H9 (cell line): Measurements from ENCODE around the gene NBEA. TPM values are rescaled to one million over a fixed set of nuclear protein-coding genes. Genes with fewer than 3 reads are reported as not detected.

ENCODE experiments used
- DNase-seq: peaks from one replicate; pipeline ENCODE4 v3.0.0-alpha.2; 2017
- H2AFZ ChIP-seq: one replicate; pipeline ENCODE4 v1.6.1; 2013; ENCODE audit warnings: mild to moderate bottlenecking, low read length, control low read depth, moderate library complexity
- H2AK5ac ChIP-seq: 2 replicates; pipeline ENCODE4 v1.6.1; 2013; ENCODE audit warnings: low read length, control low read depth, mixed read lengths; ENCODE audit not compliant: insufficient read length
- H2BK120ac ChIP-seq: one replicate; pipeline ENCODE4 v1.6.1; 2013; ENCODE audit warnings: low read depth, mild to moderate bottlenecking, low read length, control low read depth, inconsistent platforms; ENCODE audit not compliant: poor library complexity, severe bottlenecking
- H2BK12ac ChIP-seq: 2 replicates; pipeline ENCODE4 v1.6.1; 2013; ENCODE audit warnings: low read length, control low read depth, mixed read lengths, low read depth; ENCODE audit not compliant: insufficient read length
- H2BK15ac ChIP-seq: 2 replicates; pipeline ENCODE4 v1.6.1; 2013; ENCODE audit warnings: low read depth, low read length, control low read depth
- H2BK20ac ChIP-seq: one replicate; pipeline ENCODE4 v1.6.1; 2013; ENCODE audit warnings: low read depth, mild to moderate bottlenecking, low read length, control low read depth, inconsistent platforms; ENCODE audit not compliant: poor library complexity, severe bottlenecking
- H2BK5ac ChIP-seq: 2 replicates; pipeline ENCODE4 v1.6.1; 2013; ENCODE audit warnings: low read length, control low read depth, mixed read lengths; ENCODE audit not compliant: insufficient read length
- H3K14ac ChIP-seq: 2 replicates; pipeline ENCODE4 v1.6.1; 2013; ENCODE audit warnings: low read length, control low read depth; ENCODE audit not compliant: insufficient read depth
- H3K18ac ChIP-seq: 2 replicates; pipeline ENCODE4 v1.6.1; 2013; ENCODE audit warnings: low read depth, mild to moderate bottlenecking, mixed read lengths, low read length, control low read depth; ENCODE audit not compliant: insufficient read length
- H3K23ac ChIP-seq: 2 replicates; pipeline ENCODE4 v1.6.1; 2013; ENCODE audit warnings: low read length, control low read depth, mixed read lengths, low read depth; ENCODE audit not compliant: insufficient read length
- H3K23me2 ChIP-seq: 2 replicates; pipeline ENCODE4 v1.6.1; 2013; ENCODE audit warnings: low read depth, mild to moderate bottlenecking, mixed read lengths, low read length, control low read depth; ENCODE audit not compliant: insufficient read length, poor library complexity, severe bottlenecking
- H3K27ac ChIP-seq: 2 replicates; pipeline ENCODE4 v1.5.1; 2013; ENCODE audit warnings: low read length, control low read depth, mixed read lengths, low read depth; ENCODE audit not compliant: insufficient read length
- H3K27me3 ChIP-seq: 2 replicates; pipeline ENCODE4 v1.6.1; 2013; ENCODE audit warnings: low read length, control low read depth, inconsistent platforms; ENCODE audit not compliant: insufficient read depth
- H3K4ac ChIP-seq: 2 replicates; pipeline ENCODE4 v1.6.1; 2013; ENCODE audit warnings: low read depth, mild to moderate bottlenecking, control low read depth, inconsistent platforms, low read length, moderate library complexity
- H3K4me1 ChIP-seq: 2 replicates; pipeline ENCODE4 v1.6.1; 2013; ENCODE audit warnings: low read length, control low read depth, inconsistent platforms; ENCODE audit not compliant: insufficient read depth
- H3K4me2 ChIP-seq: 2 replicates; pipeline ENCODE4 v1.6.1; 2013; ENCODE audit warnings: low read length, control low read depth, mixed read lengths; ENCODE audit not compliant: insufficient read length, insufficient read depth
- H3K56ac ChIP-seq: 2 replicates; pipeline ENCODE4 v1.6.1; 2013; ENCODE audit warnings: low read depth, mild to moderate bottlenecking, mixed read lengths, low read length, control low read depth; ENCODE audit not compliant: insufficient read length
- H3K79me1 ChIP-seq: 2 replicates; pipeline ENCODE4 v1.6.1; 2013; ENCODE audit warnings: low read depth, mild to moderate bottlenecking, moderate library complexity, low read length, control low read depth, inconsistent platforms; ENCODE audit not compliant: insufficient read depth, poor library complexity, severe bottlenecking
- H3K79me2 ChIP-seq: 2 replicates; pipeline ENCODE4 v1.6.1; 2013; ENCODE audit warnings: low read length, control low read depth, inconsistent platforms; ENCODE audit not compliant: insufficient read depth
- H3K9ac ChIP-seq: 2 replicates; pipeline ENCODE4 v1.6.1; 2013; ENCODE audit warnings: low read length, control low read depth, mixed read lengths; ENCODE audit not compliant: insufficient read length; ENCODE audit errors: extremely low read depth
- H3K9me3 ChIP-seq: one replicate; pipeline ENCODE4 v1.6.1; 2013; ENCODE audit warnings: low read depth, low read length, inconsistent platforms; ENCODE audit not compliant: control insufficient read depth
- H3T11ph ChIP-seq: one replicate; pipeline ENCODE4 v1.6.1; 2013; ENCODE audit warnings: mild to moderate bottlenecking, low read length, control low read depth, inconsistent platforms
- H4K20me1 ChIP-seq: one replicate; pipeline ENCODE4 v1.6.1; 2013; ENCODE audit not compliant: control insufficient read depth, insufficient read length, insufficient read depth
- H4K5ac ChIP-seq: 2 replicates; pipeline ENCODE4 v1.6.1; 2013; ENCODE audit warnings: low read depth, mild to moderate bottlenecking, mixed read lengths, low read length, control low read depth; ENCODE audit not compliant: insufficient read length
- H4K8ac ChIP-seq: replicated peaks from 2 replicates; pipeline ENCODE4 v1.6.1; 2013; ENCODE audit warnings: low read length, control low read depth, mixed read lengths, low read depth; ENCODE audit not compliant: insufficient read length
- H4K91ac ChIP-seq: 2 replicates; pipeline ENCODE4 v1.6.1; 2013; ENCODE audit warnings: low read depth, mild to moderate bottlenecking, moderate library complexity, mixed read lengths, low read length, control low read depth; ENCODE audit not compliant: insufficient read length
- H3K27ac Mint-ChIP-seq, 3 experiments: 2 replicates in 2 of 3; 3 replicates in 1 of 3; pipeline ENCODE4 v1.8.0; 2020 to 2021; ENCODE audit warnings: mixed read lengths in 3 of 3, mild to moderate bottlenecking in 1 of 3, moderate library complexity in 1 of 3
- H3K27me3 Mint-ChIP-seq: 2 replicates; pipeline ENCODE4 v1.8.0; 2021; ENCODE audit warnings: low read depth, mild to moderate bottlenecking, moderate library complexity, mixed read lengths
- H3K36me3 Mint-ChIP-seq, 3 experiments: 2 replicates in 2 of 3; 3 replicates in 1 of 3; pipeline ENCODE4 v1.8.0; 2020 to 2021; ENCODE audit warnings: low read depth in 3 of 3, mixed read lengths in 3 of 3; ENCODE audit not compliant: insufficient read depth in 1 of 3
- H3K4me1 Mint-ChIP-seq, 2 experiments: 2 replicates each; pipeline ENCODE4 v1.8.0; 2020; ENCODE audit warnings: mixed read lengths in 2 of 2
- H3K4me3 Mint-ChIP-seq, 2 experiments: 2 replicates in 1 of 2; 3 replicates in 1 of 2; pipeline ENCODE4 v1.8.0; 2020 to 2021; ENCODE audit warnings: mild to moderate bottlenecking in 2 of 2, mixed read lengths in 2 of 2, moderate library complexity in 1 of 2
- H3K9me3 Mint-ChIP-seq, 2 experiments: 2 replicates in 1 of 2; 3 replicates in 1 of 2; pipeline ENCODE4 v1.8.0; 2020; ENCODE audit warnings: mild to moderate bottlenecking in 2 of 2, mixed read lengths in 2 of 2, moderate library complexity in 1 of 2
- CTCF ChIP-seq: fragments of 200-600 bp; sonication (generic); conservative IDR thresholded peaks from 3 replicates; pipeline ENCODE4 v1.8.0; 2021; ENCODE audit warnings: antibody characterized with exemption, mild to moderate bottlenecking
- WGBS: extraction: QIAGEN DNeasy Blood & Tissue Kit; methylation state at CpG from one replicate; pipeline ENCODE4 v1.1.7; 2013; ENCODE audit warnings: missing lambda C conversion rate, low lambda C conversion rate, mixed read lengths; ENCODE audit not compliant: insufficient read length; ENCODE audit errors: extremely low coverage; 5-methylcytosine and 5-hydroxymethylcytosine counted together
- total RNA-seq: library from RNA; stranded (reverse); gene quantifications from 2 replicates; pipeline ENCODE4 v1.2.1, GENCODE V29; 2021

NBEA gene
- total RNA-seq, 1 experiment from 2014 or later: 17.3 TPM

DNA sequence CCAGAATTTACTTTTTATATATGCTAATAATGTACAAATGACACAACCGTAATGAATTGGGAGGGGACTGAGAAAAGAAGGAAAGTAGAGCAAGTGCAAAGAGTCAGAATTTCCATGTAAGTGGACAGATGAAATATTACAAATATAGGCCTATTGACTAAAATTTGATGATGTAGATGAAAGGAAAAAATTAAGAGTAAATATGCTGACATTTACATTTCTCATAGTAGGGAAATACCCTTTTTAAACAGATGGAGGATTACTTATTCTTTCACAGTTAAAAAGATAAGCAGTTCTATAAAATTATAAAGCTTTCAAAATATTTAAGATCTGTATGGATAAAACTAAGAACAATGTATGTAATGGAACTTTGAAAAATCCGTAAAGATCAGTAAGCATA, 185.4 kb downstream of the NBEA start:
- no peak for TF ChIP-seq CTCF
- no peak overlapping the region for H4K5ac ChIP-seq

More for the DNA sequence above, 185.4 kb downstream of the NBEA start:
- no peaks in the 10 kb centered on the region for H3K79me2 ChIP-seq
- WGBS: no CpG with 5 or more reads among the region's 2 CpGs
- H3K56ac ChIP-seq: no peak overlapping the region
- H3K4me1 ChIP-seq: no peaks in the 10 kb centered on the region
- no peak overlapping the region for H2BK12ac ChIP-seq
- no peak overlapping the region for H4K8ac ChIP-seq
- Mint-ChIP-seq H3K27me3 (no peaks in the 10 kb centered on the region), H3K27ac (no peak overlapping the region), H3K36me3 (peaks cover 0 to 19% (median 16%) of the 10 kb centered on the region in 3 experiments; a peak in 6 of 7 replicates), H3K4me3 (no peak overlapping the region), H3K9me3 (no peaks in the 10 kb centered on the region), H3K4me1 (no peaks in the 10 kb centered on the region)
- H3K79me1 ChIP-seq: no peaks in the 10 kb centered on the region
- H3K4ac ChIP-seq: no peak overlapping the region
- no peak overlapping the region for H3K9ac ChIP-seq
- H3K9me3 ChIP-seq: no peaks in the 10 kb centered on the region
- no peak overlapping the region for H2BK5ac ChIP-seq
- H3K27me3 ChIP-seq: no peaks in the 10 kb centered on the region
- H3T11ph ChIP-seq: no peak overlapping the region
- no peak overlapping the region for H2BK20ac ChIP-seq
- no peaks in the 10 kb centered on the region for H3K23me2 ChIP-seq
- H3K23ac ChIP-seq: no peak overlapping the region
- no peak overlapping the region for H3K27ac ChIP-seq
- no peak overlapping the region for H4K91ac ChIP-seq
- no peak overlapping the region for H3K14ac ChIP-seq
- no peaks in the 10 kb centered on the region for H4K20me1 ChIP-seq
- DNase-seq: no peak
- no peak overlapping the region for H3K4me2 ChIP-seq
- no peak overlapping the region for H2AFZ ChIP-seq
- no peak overlapping the region for H2AK5ac ChIP-seq
- no peak overlapping the region for H2BK15ac ChIP-seq
- no peak overlapping the region for H2BK120ac ChIP-seq
- H3K18ac ChIP-seq: no peak overlapping the region
